SU-DHL-6 (cell line): ENCODE measurements around the gene FABP3.

Source experiments
- H2AFZ ChIP-seq: fragments of 200-600 bp; sonication (generic); 2 replicates; pipeline ENCODE4 v1.6.1; 2014; ENCODE audit warnings: low read depth, mild to moderate bottlenecking, moderate library complexity, mixed read lengths, antibody characterized with exemption, low read length; ENCODE audit not compliant: severe bottlenecking
- H3F3A ChIP-seq: fragments of 200-600 bp; shearing (Covaris generic); 2 replicates; pipeline ENCODE4 v1.6.0; 2016; ENCODE audit warnings: antibody characterized with exemption, mild to moderate bottlenecking; ENCODE audit not compliant: insufficient read depth
- H3K27ac ChIP-seq: fragments of 200-600 bp; sonication (generic); 2 replicates; pipeline ENCODE4 v1.5.1; 2016; ENCODE audit warnings: low read depth, mild to moderate bottlenecking, low read length, moderate library complexity, mixed read lengths
- H3K27me3 ChIP-seq: fragments of 200-600 bp; sonication (generic), shearing (Covaris generic); 2 replicates; pipeline ENCODE4 v1.6.0; 2014; ENCODE audit warnings: mild to moderate bottlenecking, low read length
- H3K36me3 ChIP-seq: fragments of 200-600 bp; sonication (generic); 2 replicates; pipeline ENCODE4 v1.6.1; 2014; ENCODE audit warnings: mild to moderate bottlenecking, low read length, mixed read lengths
- H3K4me2 ChIP-seq: fragments of 300-600, 200-600 bp; shearing (Covaris generic), sonication (generic); 2 replicates; pipeline ENCODE4 v1.6.0; 2014; ENCODE audit warnings: low read length, low read depth, mild to moderate bottlenecking; ENCODE audit not compliant: poor library complexity, severe bottlenecking
- H3K4me3 ChIP-seq: fragments of 200-600 bp; sonication (generic); 2 replicates; pipeline ENCODE4 v1.5.1; 2014; ENCODE audit warnings: antibody characterized with exemption, low read length, mild to moderate bottlenecking, mixed read lengths; ENCODE audit not compliant: insufficient read depth, poor library complexity, severe bottlenecking
- H3K79me2 ChIP-seq: fragments of 200-600 bp; sonication (generic); 2 replicates; pipeline ENCODE4 v1.6.1; 2014; ENCODE audit warnings: mild to moderate bottlenecking, low read length, moderate library complexity; ENCODE audit not compliant: insufficient read depth
- H3K9ac ChIP-seq: fragments of 200-600 bp; sonication (generic); 2 replicates; pipeline ENCODE4 v1.7.0; 2014; ENCODE audit warnings: mild to moderate bottlenecking, low read length
- H3K9me2 ChIP-seq: fragments of 200-600 bp; sonication (generic); replicated peaks from 2 replicates; pipeline ENCODE4 v1.6.1; 2014; ENCODE audit warnings: low read length; ENCODE audit not compliant: insufficient read depth
- H3K9me3 ChIP-seq: fragments of 200-600 bp; sonication (generic); 2 replicates; pipeline ENCODE4 v1.6.1; 2014; ENCODE audit warnings: low read length, mixed read lengths; ENCODE audit not compliant: insufficient read depth
- H4K20me1 ChIP-seq: fragments of 200-600 bp; sonication (generic); 2 replicates; pipeline ENCODE4 v1.6.1; 2014; ENCODE audit warnings: low read depth, mild to moderate bottlenecking, antibody characterized with exemption, low read length, moderate library complexity, mixed read lengths
- CTCF ChIP-seq: fragments of 200-600 bp; sonication (generic); IDR thresholded peaks from one replicate; pipeline ENCODE4 v1.5.1; 2017; ENCODE audit warnings: antibody characterized with exemption, mild to moderate bottlenecking, low read length, moderate library complexity; ENCODE audit not compliant: insufficient read depth, poor library complexity, severe bottlenecking
- EZH2phosphoT487 ChIP-seq: fragments of 200-600 bp; sonication (generic), shearing (Covaris generic); conservative IDR thresholded peaks from 2 replicates; pipeline ENCODE4 v1.6.1; 2018; ENCODE audit warnings: mild to moderate bottlenecking, antibody characterized with exemption, low read length, moderate library complexity, mixed read lengths

Gene FABP3

GRCh38 chr1:31346785-31347184 lies 26.1 kb downstream of the FABP3 start:
- no peak overlapping the region for H3K4me2 ChIP-seq
- no peak overlapping the region for H3K9ac ChIP-seq
- H2AFZ ChIP-seq, result no peak overlapping the region
- no peaks in the 10 kb centered on the region for H3K9me3 ChIP-seq
- peaks cover 5% of the 10 kb centered on the region; the same call in 1 of the 2 replicates for H3K36me3 ChIP-seq
- H3K79me2 ChIP-seq, result no peaks in the 10 kb centered on the region
- no peaks in the 10 kb centered on the region for H3K27me3 ChIP-seq
- no peaks in the 10 kb centered on the region for H3K9me2 ChIP-seq
- H4K20me1 ChIP-seq, result no peaks in the 10 kb centered on the region
- no peak overlapping the region for H3K27ac ChIP-seq
- no peak overlapping the region for H3K4me3 ChIP-seq
- H3F3A ChIP-seq, result 0 out of 2 replicates have a peak, but pooled peaks cover 6% of the 10 kb centered on the region
- no peak for TF ChIP-seq EZH2phosphoT487
- TF ChIP-seq CTCF, result no peak

GRCh38 chr1:31345635-31346034 lies 27.2 kb downstream of the FABP3 start:
- Histone ChIP-seq H3K36me3 (peaks cover 5% of the 10 kb centered on the region; the same call in 1 of the 2 replicates), H3K27me3 (no peaks in the 10 kb centered on the region), H3K9me2 (no peaks in the 10 kb centered on the region), H3K9ac (no peak overlapping the region), H3K4me2 (no peak overlapping the region), H3K79me2 (no peaks in the 10 kb centered on the region), H3K27ac (no peak overlapping the region), H3F3A (0 out of 2 replicates have a peak, but pooled peaks cover 6% of the 10 kb centered on the region), H3K9me3 (no peaks in the 10 kb centered on the region), H4K20me1 (no peaks in the 10 kb centered on the region), H3K4me3 (no peak overlapping the region), H2AFZ (no peak overlapping the region)
- TF ChIP-seq CTCF, result no peak
- TF ChIP-seq EZH2phosphoT487, result no peak

GRCh38 chr1:31344503-31344902 lies 28.4 kb downstream of the FABP3 start:
- Histone ChIP-seq H3K27me3 (no peaks in the 10 kb centered on the region), H3K9me2 (no peaks in the 10 kb centered on the region), H3F3A (0 out of 2 replicates have a peak, but pooled peaks cover 6% of the 10 kb centered on the region), H3K9me3 (no peaks in the 10 kb centered on the region), H3K4me3 (no peak overlapping the region), H2AFZ (no peak overlapping the region), H3K27ac (no peak overlapping the region), H3K9ac (no peak overlapping the region), H3K36me3 (peaks cover 1% of the 10 kb centered on the region; the same call in 1 of the 2 replicates), H4K20me1 (no peaks in the 10 kb centered on the region), H3K4me2 (no peak overlapping the region), H3K79me2 (no peaks in the 10 kb centered on the region)
- TF ChIP-seq CTCF, result no peak
- TF ChIP-seq EZH2phosphoT487, result no peak
